Activated CD8-positive, alpha-beta memory T cell treated with anti-CD3 and anti-CD28 coated beads for 36 hours (primary cell): Measurements from ENCODE around the gene MCMBP. TPM values are rescaled to one million over a fixed set of nuclear protein-coding genes. Genes with fewer than 3 reads are reported as not detected.
"Not testable (repeated sequence)": the region's sequence is repeated elsewhere in the genome, so short reads cannot be mapped to it uniquely, and the experiment has no call there.

ENCODE experiments used
- CTCF ChIA-PET: fragments of 350-600 bp; sonication (Branson Sonifier 250); formaldehyde crosslinking; loops from one replicate; lab custom pipeline; 2021; ENCODE audit warnings: antibody characterized with exemption; lab: Charles Lee
- POLR2A ChIA-PET: fragments of 350-600 bp; sonication (Branson Sonifier 250); formaldehyde crosslinking; loops from one replicate; lab custom pipeline; 2021; ENCODE audit warnings: antibody characterized with exemption; lab: Charles Lee
- total RNA-seq, 2 experiments: library from RNA; stranded (reverse); gene quantifications; one replicate each; pipeline ENCODE4 v1.2.3, GENCODE V29; 2021

Gene MCMBP
- total RNA-seq: 100 to 1,000 TPM; 129 to 131 TPM

DNA sequence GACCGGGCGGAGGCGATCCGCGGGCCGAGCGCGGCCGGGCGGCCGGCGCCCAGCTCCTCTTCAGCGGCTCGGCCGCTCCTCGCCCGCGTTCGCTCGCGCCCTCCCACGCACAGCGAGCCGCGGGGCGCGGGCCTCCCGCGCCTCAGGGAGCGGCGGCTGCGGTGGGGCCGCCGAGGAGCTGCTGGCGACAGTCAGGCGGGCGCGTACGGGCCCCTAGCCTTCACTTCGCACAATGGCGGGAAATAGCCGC is at the start of gene MCMBP:
TSS of gene MCMBP (minus strand) at position 234 of the 250 bp plus-strand sequence. CDS start 259 bp downstream, outside the sequence.
- ChIA-PET POLR2A (interaction anchor here (0.6 to 3.2 kb wide), 6 partner anchors 19 to 797 kb away, joined by 3 to 37 read pairs (median 4); partner anchors contain the start of genes BAG3, INPP5F and SEC23IP), CTCF (interaction anchor here (1.0 to 1.4 kb wide), 4 partner anchors 11 to 21 kb away, joined by 3 to 5 read pairs (median 4); no protein-coding TSS in a partner anchor)

DNA sequence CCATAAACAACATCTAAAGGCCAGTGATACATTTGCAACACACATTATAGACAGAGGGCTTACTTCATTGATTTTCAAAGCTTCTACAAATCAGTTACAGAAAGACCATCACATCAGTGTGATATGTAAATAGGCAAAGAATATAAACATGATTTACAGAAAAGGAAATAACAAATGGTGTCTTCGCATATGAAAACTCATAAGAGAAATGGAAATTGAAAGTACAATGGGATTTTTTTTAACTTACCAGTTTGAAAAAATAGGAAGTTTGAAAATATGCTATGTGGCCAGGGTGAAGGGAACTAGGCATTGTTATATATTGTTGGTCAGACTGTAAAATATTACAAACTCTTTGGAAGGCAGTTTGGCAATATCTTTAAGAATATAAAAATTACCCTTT is 47.2 kb upstream of the MCMBP start:
- ChIA-PET POLR2A (no interaction called here), CTCF (no interaction called here)

DNA sequence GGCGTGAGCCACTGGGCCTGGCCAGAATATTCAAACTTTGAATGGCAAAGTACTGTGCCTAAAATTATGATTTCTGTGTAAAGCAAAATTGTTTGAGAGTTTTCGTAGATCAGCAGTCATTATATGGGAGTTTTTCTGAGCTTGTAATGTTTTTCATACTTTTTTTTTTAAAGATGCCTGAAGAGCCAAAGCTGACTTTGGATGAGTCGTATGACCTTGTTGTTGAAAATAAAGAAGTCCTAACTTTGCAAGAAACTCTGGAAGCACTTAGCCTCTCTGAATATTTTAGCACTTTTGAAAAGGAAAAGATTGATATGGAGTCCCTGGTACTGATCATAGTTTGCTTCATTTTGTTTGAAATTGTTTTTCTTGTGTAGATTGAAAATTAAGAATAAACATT is 46.6 kb upstream of the MCMBP start:
- CTCF ChIA-PET: no interaction called here
- POLR2A ChIA-PET: no interaction called here

DNA sequence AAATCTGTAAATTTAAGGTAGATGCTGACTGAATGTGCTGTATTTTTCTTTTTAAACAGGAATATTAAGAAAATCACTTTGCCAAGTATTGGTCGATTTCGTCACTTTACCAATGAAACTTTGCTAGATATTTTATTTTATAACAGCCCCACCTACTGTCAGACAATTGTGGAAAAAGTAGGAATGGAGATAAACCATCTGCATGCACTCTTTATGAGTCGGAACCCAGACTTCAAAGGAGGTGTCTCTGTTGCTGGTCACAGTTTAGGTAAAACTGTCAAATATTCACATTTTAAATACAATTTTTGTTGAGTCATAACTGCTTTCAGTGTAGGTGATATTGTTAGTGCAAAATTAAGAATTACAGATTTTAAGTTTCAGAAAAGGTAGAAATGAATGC is 45.1 kb upstream of the MCMBP start:
- POLR2A ChIA-PET: no interaction called here
- CTCF ChIA-PET: no interaction called here

DNA sequence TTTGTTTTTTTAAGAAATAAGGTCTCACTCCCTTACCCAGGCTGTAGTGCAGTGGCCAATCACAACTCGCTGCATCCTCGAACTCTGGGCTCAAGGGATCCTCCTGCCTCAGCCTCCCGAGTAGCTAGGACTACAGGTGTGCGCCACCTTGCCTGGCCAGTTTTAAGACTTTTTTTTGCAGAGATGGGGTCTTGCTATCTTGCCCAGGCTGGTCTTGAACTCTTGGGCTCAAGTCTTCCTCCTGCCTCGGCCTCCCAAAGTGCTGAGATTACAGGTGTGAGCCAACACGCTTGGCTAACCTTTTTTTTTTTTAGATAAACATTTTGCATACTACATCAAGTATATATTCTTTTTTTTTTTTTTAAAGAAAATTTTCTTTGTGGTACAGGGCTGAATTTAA is 38.0 kb upstream of the MCMBP start:
- POLR2A ChIA-PET: no interaction called here

GRCh38 chr10:119908166-119908565 is 35.5 kb upstream of the MCMBP start:
- POLR2A ChIA-PET: no interaction called here
- CTCF ChIA-PET: no interaction called here

More for the DNA sequence above, 38.0 kb upstream of the MCMBP start:
- CTCF ChIA-PET: no interaction called here

- POLR2A ChIA-PET, CTCF ChIA-PET: not testable (repeated sequence)
These were observed 35.1 kb upstream of the MCMBP start for GRCh38 chr10:119907695-119908094.

DNA sequence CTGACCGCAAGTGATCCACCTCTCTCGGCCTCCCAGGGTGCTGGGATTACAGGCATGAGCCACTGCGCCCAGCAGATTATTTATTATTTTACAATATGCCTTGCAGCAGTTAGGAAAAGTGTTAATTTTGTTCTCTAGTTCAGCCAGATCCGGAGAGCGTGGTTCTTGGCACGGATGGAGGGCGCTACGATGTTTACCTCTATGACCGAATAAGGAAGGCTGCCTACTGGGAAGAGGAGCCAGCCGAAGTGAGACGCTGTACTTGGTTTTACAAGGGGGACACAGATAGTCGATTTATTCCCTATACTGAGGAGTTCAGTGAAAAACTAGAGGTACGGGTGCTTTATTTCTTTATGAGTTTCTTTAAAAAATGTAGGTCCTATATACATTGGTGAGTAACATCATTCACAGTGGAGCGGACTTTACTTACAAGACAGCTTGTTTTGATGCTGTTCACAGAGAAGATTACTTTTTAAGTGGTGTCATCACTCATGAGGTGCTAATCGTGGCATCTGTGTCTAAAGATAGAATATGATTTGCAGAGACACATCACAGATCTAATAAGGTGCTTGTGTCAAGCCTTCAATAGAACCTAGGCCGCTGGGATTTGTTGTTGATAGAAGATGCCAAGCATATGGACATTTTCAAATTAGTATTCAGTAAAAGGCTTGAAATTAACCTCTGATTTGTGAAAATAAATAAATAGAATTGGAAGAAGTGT is 31.5 kb upstream of the MCMBP start:
- ChIA-PET CTCF (no interaction called here), POLR2A (no interaction called here)

DNA sequence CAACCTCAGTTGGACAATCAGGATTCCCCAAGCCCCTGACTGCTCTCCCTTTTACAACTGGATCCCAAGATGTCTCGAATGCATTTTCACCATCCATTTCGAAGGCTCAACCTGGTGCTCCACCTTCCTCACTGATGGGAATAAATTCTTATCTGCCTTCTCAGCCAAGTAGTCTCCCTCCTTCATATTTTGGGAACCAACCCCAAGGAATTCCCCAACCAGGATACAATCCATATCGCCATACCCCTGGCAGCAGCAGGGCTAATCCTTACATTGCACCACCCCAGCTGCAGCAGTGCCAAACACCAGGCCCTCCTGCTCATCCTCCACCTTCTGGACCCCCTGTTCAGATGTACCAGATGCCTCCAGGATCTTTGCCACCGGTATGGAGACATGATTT is 25.9 kb upstream of the MCMBP start:
- POLR2A ChIA-PET: no interaction called here

DNA sequence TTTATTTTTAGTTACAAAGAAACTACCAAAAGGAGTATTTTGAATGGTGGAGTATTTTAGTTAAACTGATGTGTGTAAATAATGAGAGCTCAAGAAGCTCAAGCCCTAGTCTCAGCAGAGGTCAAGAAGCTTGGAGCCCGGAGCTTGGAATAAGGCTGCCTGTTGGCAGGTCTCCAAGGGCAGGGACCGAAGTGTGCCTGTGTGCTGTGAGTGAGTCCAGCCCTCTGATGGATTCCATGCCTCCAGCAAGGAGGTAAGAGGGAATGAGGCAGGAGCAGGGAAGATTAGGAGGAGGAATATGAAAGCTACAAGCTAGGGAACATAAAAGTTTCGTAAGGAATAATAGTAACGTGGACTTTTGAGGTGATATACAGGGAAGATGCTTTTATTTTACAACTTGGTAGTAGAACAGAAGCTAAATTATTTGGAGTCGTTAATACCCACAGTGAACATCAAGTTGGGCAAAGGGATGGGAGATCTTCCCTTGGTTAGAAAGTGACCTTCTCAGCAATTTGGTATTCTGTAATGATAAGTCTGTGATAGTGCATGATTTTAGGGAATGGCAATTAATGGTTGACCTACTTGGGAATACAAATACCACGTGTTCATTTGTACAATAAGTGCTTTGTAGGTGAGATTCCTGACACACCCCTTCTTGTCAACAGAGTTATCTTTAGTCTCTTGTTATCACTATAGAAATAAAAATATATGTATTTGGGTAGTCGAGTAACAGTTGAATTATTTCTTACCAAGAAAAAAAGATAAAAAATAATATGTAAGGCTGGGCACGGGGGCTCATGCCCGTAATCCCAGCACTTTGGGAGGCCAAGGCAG is 24.5 kb upstream of the MCMBP start:
- CTCF ChIA-PET: no interaction called here
- POLR2A ChIA-PET: no interaction called here

More for the DNA sequence above, 25.9 kb upstream of the MCMBP start:
- CTCF ChIA-PET: no interaction called here

DNA sequence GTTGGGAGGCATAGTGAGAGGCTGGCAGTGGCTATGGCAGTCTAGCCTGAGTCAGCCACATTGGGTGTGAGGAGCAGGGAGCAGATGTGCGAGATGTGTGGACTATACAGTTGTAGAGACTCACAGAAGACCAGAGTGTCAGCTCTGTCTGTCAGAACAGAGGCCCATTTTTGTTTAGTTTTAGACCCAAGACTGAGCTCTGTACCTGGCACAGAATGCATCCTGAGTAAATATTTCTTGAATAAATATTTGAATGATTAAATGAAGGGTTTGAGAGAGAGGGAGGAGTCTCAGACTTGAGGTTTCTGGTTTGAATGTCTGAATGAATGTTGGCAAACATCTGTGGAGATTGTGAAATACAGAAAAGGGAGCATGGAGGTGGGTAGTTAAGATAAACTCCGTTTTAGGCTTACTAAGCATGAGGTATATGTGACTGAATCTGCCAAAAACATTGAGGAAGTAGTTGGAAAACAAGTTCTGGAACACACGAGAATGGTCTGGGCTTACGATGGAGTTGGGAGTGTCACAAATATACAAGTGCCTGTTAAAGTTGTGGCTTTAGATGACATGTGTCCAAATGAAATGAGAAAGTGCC is 23.5 kb upstream of the MCMBP start:
- ChIA-PET POLR2A (no interaction called here), CTCF (no interaction called here)

- ChIA-PET CTCF (interaction anchor here (0.7 to 0.9 kb wide), 2 partner anchors 10 to 22 kb away, joined by 3 read pairs; partner anchors contain the start of gene MCMBP), POLR2A (no interaction called here)
These were observed 21.3 kb upstream of the MCMBP start for GRCh38 chr10:119893845-119894427.

DNA sequence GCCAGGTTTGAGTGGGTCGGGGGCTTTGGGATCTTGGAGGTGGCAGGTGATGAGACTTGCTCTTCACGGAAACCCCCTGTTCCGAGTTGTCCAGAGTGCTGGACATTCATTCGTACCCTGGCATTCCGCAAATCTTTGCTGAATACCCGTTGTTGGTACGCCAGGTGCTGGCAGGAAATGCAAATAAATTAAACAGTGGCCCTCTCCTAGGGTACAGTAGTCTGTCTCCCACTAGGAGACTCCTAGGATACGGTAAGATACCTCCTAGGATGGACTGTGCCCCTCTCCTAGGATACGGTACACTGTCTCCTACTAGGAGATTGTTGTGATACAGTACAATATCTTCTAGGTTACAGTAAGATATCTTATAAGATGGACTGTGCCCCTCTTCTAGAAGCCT is 20.4 kb upstream of the MCMBP start:
- POLR2A ChIA-PET: interaction anchor here (2.7 kb wide), 1 partner anchor 21 kb away, joined by 37 read pairs; the partner anchor contains the start of gene MCMBP
- CTCF ChIA-PET: interaction anchor here (0.7 to 1.0 kb wide), 4 partner anchors 9 to 194 kb away, joined by 3 to 4 read pairs (median 3); partner anchors contain the start of gene MCMBP

DNA sequence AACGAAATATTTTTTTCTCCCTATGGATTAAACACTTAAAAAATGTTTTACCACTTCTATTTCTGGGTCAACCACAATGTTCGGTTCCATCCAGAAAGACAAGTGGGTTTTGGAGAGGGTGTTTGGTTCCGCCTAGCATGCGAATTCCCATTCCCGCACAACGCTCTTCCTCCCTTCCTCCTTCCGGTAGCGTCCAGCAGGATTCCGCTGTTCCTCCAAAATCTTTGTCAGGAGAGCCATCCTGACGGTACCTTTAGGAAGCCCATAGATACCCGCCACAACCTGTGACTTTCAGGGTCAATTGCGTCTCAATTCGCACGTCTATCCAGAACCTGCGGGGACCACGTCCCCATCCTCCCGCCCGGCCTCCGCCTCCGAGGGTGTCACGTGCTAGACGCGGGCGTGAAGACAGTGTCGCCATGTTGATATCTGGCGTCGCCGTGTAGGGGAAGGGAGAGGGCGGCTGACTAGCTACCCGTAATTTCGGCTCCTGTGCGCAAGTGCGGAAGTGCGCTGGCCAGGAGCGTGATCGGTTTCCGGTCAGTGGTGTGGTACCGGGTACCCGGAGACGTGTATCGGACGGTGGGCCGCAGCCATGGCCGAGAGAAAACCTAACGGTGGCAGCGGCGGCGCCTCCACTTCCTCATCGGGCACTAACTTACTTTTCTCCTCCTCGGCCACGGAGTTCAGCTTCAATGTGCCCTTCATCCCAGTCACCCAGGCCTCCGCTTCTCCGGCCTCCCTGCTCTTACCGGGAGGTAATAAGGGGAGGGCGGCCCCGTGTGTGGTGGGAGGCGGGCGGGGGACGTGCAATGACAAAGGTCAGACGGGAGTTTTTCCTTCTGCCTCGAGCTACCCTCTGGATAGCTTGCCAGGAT is 19.8 kb upstream of the MCMBP start, which contains the start of gene SEC23IP:
TSS of gene SEC23IP (plus strand) at position 543 of the 878 bp plus-strand sequence. CDS start at position 596, 53 bp downstream.
- ChIA-PET CTCF (interaction anchor here (0.8 to 1.0 kb wide), 3 partner anchors 20 to 193 kb away, joined by 3 to 4 read pairs (median 3); partner anchors contain the start of gene MCMBP), POLR2A (interaction anchor here (0.7 to 2.7 kb wide), 3 partner anchors 20 to 194 kb away, joined by 3 to 37 read pairs (median 3); partner anchors contain the start of gene MCMBP)

DNA sequence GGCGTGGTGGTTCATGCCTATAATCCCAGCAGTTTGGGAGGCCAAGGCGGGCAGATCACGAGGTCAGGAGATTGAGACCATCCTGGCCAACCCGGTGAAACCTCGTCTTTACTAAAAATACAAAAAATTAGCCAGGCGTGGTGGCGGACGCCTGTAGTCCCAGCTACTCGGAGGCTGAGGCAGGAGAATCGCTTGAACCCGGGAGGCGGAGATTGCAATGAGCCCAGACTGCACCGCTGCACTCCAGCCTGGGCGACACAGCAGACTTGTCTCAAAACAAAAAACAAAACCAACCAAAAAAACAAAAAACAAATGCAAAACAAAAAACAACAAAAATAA is 19.2 kb upstream of the MCMBP start:
- CTCF ChIA-PET: interaction anchor here (0.9 to 1.0 kb wide), 2 partner anchors 19 to 32 kb away, joined by 3 to 4 read pairs; partner anchors contain the start of gene MCMBP
- POLR2A ChIA-PET: interaction anchor here (0.8 to 2.7 kb wide), 2 partner anchors 19 to 26 kb away, joined by 3 to 37 read pairs; partner anchors contain the start of gene MCMBP

DNA sequence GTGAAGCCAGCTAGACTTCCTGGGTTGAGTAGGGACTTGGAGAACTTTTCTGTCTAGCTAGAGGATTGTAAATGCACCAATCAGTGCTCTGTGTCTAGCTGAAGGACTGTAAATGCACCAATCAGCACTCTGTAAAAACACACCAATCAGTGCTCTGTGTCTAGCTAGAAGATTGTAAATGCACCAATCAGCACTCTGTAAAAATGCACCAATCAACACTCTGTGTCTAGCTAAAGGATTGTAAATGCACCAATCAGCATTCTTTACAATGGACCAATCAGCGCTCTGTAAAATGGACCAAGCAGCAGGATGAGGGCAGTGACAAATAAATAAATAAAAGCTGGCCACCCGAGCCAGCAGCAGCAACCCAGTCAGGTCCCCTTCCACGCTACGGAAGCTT is 17.7 kb upstream of the MCMBP start:
- POLR2A ChIA-PET: not testable (repeated sequence)
- CTCF ChIA-PET: interaction anchor here (1.3 kb wide), 1 partner anchor 8 kb away, joined by 3 read pairs; no protein-coding TSS in a partner anchor

DNA sequence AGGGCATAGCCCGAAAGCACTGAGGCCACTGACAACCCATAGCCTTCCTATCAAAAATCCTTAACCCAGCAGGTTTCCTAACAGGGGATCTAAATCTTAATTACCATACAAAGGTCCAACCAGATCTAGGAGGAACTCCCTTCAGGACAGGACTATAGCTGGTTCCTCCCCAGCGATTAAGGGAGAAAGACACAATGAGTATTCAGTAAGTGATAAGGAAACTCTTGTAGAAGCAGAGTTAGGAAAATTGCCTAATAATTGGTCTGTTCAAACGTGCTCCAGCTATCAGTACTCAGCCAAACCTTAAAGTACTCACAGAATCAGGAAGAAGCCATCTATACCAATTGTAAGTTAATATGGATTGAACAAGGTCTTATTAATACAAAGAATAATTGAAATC is 16.6 kb upstream of the MCMBP start:
- CTCF ChIA-PET: not testable (repeated sequence)

DNA sequence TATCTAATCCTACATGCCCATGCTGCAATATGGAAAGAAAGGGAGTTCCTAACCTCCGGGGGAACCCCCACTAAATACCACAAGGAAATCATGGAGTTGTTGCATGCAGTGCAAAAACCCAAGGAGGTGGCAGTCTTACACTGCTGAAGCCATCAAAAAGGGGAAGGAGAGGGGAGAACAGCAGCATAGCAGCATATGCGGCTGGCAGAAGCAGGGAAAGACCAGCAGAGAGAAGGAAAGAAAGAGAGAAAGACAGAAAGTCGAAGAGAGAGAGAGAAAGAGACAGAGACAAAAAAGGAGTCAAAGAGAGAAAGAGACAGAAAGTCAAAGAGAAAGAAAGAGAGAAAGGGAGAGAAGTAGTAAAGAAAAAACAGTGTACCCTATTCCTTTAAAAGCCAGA is 16.1 kb upstream of the MCMBP start:
- POLR2A ChIA-PET, CTCF ChIA-PET: not testable (repeated sequence)

More for the DNA sequence above, 16.6 kb upstream of the MCMBP start:
- POLR2A ChIA-PET: not testable (repeated sequence)
